Stimulated activated CD8-positive, alpha-beta memory T cell treated with anti-CD3 and anti-CD28 coated beads, Interleukin-7, amount 100 ng/mL, for 24 hours (primary cell): Measurements from ENCODE around the gene SLC25A26.
"Not testable (repeated sequence)": the region's sequence is repeated elsewhere in the genome, so short reads cannot be mapped to it uniquely, and the experiment has no call there.

ENCODE experiments used
- DNase-seq: peaks from one replicate; pipeline ENCODE4 v3.0.0-alpha.2; 2020; ENCODE audit warnings: low read depth

SLC25A26 gene

DNA sequence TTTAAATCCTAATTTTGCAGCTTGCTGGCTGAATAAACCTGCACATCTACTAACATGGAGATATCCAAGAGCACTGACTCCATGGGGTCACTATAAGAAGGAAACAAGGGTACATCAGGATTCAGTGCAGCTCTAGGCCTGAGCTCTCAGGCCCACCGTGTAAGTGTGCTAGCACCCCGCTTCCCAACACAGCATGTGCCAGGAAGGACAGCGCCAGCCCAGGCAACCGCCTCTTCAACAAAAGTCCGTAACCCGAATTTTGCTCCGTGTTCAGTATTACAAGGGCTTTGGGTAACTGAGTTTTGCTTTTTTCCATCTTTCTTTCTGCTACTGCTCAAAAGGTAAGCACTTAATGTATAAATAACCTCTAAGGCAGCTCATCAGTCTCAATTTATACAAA, 190.2 kb downstream of the SLC25A26 start:
- no peak for DNase-seq

DNA sequence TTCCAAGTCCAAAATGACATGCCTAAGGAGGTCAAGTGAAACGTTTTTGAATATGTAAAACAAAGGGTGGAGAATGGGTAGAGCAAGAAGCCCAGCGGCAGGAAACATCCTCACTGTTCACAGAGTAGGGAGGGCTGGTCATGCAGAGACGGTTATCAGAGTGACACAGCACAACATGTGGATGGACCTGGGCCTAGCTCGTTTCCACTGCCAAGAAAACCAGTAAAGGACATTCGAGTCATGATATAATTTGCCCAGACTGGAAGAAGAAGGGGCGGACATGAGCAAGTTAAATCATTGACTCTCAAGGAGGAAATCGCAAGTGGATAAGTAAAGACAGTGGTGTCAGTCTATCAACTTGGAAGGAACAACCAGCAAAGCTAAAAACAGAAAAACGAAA, 190.7 kb downstream of the SLC25A26 start:
- DNase-seq, result no peak

DNA sequence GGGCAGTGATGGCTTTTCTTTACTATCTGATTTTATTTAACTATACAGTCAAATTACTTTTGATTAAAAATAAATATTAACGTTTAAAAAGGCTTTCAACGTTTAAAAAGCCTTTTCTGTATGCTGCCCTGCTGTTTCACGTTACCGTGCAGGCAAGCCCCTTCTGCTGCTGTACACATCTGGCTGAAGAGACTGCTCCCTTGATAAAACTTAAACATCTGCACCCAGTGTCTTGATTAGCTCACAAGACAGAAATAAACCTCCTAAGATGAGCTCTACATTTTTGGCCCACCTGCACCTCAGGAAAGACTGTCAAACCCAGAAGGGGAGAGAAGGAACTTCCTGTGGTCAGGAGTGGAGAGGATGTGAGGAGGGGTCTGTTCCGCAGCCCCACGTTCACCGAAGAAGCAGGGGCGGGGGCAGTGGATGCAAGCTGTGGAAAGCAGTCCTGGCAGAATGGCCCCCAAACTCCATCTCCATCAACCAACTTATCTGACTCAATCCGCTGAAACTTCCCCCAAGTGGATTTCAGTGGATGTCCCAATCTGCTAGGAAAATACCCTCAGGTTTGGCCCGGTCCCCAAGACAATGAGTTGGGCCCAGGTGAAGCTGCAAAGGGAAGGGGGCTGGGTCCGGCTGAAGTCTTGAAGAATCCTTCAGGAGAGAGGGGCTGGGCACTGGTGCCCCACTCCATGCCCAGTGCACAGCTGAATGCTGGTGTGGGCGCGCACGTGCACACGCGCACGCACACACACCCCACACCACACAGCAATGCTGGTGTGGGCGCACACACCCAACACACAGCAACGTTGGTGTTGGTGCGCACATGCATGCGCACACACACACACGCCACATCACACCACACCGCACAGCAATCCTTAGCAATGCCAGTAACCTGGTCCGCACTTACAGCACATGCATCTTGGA, 191.4 kb downstream of the SLC25A26 start:
- DNase-seq, result no peak

DNA sequence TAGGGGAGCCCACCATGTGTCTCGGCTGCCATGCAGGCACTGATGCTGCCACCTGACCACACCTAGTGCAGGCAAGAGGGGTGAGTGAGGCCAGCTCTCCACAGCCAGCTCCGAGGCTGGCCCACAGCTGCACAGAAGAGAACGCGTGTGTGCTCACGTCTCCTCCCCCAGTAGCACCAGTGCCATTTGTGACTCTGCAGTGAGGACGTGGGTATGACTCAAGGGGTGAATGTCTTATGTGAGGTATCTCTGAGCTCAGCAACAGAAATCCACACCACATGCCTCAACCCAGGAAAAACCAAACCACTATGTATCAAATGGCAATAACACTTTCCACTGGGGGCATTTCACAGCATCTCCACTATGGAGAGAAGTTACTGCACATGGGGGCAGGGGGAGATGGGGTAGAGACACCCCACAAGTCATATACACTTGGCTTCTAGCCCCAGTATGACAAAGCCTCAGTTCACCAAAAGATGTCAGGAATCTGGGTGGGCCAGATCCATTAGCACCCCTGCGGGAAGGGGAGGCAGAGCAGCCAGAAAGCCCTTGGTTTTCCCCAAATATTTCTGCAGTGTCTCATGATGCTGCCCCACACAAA, 192.4 kb downstream of the SLC25A26 start:
- no peak for DNase-seq

DNA sequence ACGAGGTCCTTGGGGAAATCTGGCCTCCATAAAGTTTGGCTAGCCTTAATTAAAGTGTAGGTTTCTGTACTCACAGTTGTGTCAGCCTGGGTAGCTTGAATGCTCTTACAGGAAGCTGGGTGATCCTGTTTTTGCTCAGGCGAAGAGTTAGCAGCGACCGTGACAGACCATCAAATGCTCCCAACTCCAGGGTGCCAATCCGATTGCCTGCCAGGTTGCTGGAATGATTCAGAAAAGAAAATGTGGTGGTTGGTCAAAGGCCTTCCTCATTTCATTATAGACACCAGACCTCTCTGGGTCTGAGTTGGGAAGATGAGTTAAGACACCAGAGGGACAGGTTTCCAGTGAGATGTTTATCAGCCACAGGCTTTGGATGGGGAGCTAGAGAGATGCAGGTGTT, 194.0 kb downstream of the SLC25A26 start:
- no peak for DNase-seq

DNA sequence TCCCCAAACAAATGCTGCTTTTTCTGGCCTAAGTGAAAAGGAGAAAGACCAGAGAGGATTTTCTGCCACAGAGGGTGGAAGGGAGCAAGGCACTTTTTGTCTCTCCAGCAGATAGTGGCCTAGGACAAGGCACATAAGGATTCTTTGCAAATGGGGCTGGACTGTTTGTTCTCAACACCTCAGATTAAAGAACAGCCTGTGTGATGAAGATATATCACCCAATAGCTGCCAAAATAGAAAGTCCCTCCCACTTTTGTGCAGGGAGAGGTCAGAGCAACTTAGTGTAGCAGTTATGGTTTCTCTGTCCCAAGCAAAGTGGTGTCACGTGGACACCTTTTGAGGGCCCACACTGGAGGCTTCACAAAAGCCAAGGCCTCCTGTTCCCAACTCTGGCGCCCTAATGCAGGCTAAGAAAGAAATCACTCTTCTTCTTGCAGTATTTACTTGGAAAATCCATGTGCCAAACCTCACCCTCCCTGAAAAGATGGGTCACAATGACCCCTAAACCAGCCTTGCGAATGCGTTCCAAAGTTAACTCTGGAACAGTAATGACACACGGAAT, 195.1 kb downstream of the SLC25A26 start:
- no peak for DNase-seq

DNA sequence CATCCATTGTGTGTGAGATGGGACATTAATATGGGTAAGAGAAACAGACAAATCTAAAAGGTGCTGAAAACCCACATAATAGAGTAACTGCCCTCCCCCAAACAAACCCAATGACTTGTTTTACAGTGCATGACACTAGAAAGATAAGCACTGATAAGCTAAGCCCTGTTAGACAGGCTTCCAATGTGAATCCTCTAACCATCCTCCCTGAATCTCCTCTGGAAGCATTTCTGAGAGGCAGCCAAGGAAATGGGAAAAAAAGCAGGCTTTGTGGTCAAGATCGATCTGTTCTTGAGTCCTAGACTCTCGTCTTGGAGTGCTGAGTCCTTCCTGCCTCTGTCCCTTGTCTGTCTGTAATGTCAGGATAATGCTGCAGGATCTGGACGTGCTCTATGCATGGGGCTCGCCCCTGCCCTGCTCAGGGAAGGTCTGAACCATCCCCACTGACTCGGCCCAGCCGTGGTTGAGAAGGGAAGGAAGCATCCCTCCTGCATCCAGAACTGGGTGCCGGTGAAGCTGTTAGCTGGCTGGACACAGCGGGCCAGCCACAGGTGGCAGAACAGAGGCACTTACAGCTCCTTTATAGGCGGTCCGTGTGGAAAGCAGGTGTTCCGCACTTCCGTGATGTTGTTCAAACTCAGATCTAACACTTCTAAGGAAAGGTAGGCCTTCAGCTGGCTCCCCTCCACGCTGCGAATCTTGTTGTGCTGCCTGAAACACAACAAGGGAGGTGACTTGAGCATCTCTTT, 195.9 kb downstream of the SLC25A26 start:
- no peak for DNase-seq

DNA sequence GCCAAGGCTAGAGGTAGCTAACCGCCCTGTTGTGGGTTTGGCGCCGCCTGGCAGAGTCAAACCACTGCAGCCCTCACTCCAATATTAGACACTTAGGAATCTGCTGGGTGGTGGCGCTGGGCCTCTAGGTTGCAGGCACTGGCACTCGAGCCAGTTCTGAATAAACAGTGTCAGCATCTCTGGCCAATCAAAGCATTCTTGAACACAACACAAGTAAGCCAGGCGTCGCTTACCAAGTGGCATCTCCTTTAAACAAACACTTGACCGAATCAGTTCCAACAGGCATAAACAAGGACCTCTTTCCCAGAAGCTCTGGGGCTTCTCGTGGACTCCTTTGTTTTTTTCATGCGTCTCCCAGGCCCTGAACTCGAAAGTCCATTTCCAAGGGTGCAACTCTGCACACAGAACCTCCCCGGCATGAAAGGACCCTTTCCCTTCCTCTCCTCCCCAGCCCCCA, 197.7 kb downstream of the SLC25A26 start:
- DNase-seq, result no peak

DNA sequence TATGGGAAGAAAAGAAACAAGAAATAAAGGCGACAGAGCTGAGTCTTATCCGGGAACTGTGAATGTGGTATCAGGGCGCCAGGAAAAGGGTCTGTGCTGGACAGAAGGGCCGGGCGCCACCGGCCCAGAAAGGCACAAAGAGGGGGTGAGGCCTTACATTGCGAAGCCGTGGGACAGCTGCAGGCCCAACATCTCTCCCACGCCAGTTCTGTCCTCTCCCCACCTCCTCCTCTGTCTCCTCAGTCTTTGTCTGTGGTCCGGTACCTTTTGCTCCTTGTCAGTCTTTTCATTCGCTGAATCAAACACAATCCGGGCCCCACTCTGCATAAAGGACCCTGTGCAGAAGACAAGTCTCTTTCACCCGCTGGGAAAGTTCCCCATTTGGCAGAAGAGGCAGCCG, 198.2 kb downstream of the SLC25A26 start:
- DNase-seq, result no peak

DNA sequence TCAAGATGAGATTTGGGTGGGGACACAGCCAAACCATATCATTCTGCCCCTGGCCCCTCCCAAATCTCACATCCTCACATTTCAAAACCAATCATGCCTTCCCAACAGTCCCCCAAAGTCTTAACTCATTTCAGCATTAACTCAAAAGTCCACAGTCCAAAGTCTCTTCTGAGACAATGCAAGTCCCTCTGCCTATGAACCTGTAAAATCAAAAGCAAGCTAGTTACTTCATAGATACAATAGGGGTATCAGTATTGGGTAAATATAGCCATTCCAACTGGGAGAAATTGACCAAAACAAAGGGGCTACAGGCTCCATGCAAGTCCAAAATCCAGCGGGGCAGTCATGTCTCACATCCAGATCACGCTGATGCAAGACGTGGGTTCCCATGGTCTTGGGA, 200.3 kb downstream of the SLC25A26 start:
- not testable (repeated sequence) for DNase-seq

DNA sequence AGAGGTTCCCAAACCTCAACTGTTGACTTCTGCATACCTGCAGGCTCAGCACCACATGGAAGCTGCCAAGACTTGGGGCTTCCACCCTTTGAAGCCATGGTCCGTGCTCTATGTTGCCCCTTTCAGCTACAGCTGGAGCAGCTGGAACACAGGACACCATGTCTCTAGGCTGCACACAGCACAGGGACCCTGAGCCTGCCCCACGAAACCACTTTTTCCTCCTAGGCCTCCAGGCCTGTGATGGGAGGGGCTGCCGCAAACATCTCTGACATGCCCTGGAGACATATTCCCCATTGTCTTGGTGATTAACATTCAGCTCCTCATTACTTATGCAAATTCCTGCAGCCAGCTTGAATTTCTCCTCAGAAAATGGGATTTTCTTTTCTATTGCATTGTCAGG, 201.1 kb downstream of the SLC25A26 start:
- not testable (repeated sequence) for DNase-seq

DNA sequence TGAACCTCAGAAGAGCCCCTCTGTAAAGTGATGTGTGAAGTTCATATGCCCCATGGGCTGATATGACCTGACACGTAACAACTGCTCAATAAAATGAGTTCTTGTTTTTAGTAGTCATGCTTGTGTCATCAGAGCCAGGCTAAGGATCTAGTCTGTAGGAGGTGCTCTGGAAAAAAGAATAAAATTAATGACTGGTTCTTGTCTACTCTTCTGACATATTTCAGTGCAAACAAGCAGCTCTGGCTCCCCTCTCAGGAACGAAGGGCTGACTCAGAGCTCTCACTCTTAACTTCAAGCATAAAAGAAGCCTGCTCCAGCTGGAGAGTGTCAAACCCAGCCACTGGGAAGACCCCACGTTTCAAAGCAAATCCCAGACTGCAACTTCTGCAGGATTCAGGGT, 203.0 kb downstream of the SLC25A26 start:
- DNase-seq, result no peak

DNA sequence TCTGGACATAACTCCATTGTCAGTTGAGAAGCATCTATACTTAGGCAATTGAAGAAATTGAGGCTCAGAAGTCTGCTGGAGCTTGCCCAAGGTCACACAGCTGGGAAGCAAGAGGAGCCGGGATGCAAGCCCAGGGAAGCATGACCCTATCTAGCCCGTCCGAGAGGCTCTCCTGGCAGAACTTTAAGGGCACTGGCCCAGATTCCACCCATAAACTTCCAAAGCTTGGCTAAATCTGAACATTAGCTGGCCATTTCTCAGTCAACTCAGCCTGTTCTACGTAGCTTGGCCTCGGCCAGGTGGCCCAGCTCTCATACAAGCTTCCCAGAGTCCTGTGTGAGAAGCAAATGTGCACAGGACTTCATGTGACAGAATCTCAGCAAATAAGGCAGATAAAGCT, 204.2 kb downstream of the SLC25A26 start:
- no peak for DNase-seq

DNA sequence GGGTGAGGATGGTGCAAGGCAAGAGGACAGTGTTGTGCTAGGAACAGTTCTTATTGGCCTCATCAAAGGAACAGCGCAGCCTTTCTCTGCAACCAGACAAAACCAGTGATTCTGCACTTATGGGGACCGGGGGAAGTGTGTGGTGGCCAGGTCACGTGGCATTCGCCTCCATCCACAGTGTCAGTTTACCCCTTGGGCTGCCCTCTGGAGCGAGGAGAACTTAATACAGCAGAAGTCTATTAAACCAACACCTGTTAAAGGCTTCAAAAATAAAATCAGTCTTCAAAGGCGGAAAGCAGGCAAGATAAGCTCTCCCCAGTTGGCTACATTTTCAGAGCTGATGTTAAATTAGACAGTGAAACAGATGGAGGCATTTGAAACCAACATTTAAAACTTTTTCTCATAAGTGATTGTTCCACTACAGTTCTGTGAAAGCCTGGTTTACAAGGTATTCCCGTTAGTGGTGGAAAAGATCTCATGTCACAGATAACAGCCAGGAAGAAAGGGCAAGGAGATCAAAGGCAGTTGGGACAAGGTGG, 204.8 kb downstream of the SLC25A26 start:
- no peak for DNase-seq

DNA sequence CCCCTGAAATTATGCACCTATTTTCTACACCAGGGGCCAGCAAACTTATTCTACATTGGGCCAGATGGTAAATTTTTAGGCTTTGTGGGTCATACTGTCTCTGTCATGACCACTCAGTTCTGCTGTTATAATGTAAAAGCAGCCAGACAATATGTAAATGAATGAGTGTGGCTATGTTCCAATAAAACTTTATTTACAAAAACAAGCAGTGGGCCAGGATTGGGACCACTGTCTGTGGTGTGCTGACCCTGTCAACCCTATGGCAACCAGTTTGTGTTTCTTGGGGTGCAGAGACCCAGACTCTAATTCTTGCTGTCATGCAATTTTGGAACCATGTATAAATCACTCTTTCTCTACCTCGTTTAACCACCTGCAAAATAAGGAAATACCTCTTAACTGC, 205.3 kb downstream of the SLC25A26 start:
- DNase-seq, result no peak

DNA sequence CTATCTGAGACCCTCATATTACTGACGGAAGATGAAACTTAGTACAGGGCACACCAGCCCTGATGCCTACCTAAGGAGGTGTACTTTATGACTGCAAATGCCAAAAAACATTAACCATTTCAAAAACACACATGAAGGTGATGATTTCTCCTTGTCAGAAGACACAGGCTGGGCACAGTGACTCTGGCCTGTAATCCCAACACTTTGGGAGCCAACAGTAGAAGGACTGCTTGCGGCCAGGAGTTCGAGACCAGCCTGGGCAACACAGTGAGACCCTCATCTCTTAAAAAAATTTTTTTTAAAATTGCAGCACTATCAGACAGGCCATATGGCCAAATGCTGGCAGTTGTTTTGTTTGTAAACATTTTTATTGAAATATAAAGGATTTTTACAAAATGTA, 206.6 kb downstream of the SLC25A26 start:
- no peak for DNase-seq

DNA sequence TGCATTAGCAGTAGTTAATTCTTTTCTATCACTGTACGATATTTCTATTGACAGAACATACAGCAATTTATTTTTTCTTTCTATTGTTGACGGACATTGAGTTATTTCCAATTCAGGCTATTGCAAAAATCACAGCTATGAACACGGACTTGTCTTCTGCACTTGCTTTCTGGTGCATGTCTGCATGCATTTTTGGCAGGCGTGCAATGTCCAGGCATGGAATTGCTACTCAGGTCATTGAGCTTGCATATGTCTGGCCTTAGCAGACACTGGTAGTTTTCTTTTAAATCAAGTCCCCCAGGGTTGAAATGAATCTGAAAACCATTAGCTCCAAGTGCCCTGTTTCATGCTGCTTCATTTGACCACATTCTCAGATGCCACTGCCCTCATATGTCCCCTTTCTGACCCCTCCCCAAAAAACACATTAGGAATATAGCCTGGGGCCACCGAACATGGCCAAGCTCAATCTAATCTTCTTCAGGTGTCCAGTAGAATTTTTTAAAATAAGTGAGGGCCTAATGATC, 207.2 kb downstream of the SLC25A26 start:
- no peak for DNase-seq
